Panc1 (cell line): ENCODE data around the gene CHID1.

Experiments
- TF ChIP-seq, protein P1 (sequence below): fragments of 450-650 bp; IDR thresholded peaks from 2 replicates; pipeline ENCODE4 v1.5.1; 2017; ENCODE audit warnings: mild to moderate bottlenecking
- TF ChIP-seq, protein P2 (sequence below), 2 experiments: IDR thresholded peaks; 2 replicates each; pipeline ENCODE4 v1.6.1; 2011 to 2012; ENCODE audit warnings: low read depth in 2 of 2, control low read depth in 1 of 2, low read length in 1 of 2, mild to moderate bottlenecking in 1 of 2, moderate library complexity in 1 of 2; ENCODE audit not compliant: insufficient read depth in 1 of 2

- TF ChIP-seq, protein P1, sequence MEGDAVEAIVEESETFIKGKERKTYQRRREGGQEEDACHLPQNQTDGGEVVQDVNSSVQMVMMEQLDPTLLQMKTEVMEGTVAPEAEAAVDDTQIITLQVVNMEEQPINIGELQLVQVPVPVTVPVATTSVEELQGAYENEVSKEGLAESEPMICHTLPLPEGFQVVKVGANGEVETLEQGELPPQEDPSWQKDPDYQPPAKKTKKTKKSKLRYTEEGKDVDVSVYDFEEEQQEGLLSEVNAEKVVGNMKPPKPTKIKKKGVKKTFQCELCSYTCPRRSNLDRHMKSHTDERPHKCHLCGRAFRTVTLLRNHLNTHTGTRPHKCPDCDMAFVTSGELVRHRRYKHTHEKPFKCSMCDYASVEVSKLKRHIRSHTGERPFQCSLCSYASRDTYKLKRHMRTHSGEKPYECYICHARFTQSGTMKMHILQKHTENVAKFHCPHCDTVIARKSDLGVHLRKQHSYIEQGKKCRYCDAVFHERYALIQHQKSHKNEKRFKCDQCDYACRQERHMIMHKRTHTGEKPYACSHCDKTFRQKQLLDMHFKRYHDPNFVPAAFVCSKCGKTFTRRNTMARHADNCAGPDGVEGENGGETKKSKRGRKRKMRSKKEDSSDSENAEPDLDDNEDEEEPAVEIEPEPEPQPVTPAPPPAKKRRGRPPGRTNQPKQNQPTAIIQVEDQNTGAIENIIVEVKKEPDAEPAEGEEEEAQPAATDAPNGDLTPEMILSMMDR = no peak
- TF ChIP-seq, protein P2, sequence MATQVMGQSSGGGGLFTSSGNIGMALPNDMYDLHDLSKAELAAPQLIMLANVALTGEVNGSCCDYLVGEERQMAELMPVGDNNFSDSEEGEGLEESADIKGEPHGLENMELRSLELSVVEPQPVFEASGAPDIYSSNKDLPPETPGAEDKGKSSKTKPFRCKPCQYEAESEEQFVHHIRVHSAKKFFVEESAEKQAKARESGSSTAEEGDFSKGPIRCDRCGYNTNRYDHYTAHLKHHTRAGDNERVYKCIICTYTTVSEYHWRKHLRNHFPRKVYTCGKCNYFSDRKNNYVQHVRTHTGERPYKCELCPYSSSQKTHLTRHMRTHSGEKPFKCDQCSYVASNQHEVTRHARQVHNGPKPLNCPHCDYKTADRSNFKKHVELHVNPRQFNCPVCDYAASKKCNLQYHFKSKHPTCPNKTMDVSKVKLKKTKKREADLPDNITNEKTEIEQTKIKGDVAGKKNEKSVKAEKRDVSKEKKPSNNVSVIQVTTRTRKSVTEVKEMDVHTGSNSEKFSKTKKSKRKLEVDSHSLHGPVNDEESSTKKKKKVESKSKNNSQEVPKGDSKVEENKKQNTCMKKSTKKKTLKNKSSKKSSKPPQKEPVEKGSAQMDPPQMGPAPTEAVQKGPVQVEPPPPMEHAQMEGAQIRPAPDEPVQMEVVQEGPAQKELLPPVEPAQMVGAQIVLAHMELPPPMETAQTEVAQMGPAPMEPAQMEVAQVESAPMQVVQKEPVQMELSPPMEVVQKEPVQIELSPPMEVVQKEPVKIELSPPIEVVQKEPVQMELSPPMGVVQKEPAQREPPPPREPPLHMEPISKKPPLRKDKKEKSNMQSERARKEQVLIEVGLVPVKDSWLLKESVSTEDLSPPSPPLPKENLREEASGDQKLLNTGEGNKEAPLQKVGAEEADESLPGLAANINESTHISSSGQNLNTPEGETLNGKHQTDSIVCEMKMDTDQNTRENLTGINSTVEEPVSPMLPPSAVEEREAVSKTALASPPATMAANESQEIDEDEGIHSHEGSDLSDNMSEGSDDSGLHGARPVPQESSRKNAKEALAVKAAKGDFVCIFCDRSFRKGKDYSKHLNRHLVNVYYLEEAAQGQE (IDR thresholded peaks at IDR 0.05; ENCODE audit: insufficient read depth in 1 of 2, low read depth in 2 of 2, low read length in 1 of 2) = no peak
These were observed 83.8 kb downstream of the CHID1 start for GRCh38 chr11:826836-827145.
